B cell (primary cell): Measurements from ENCODE around the gene VPS26B. TPM values are rescaled to one million over a fixed set of nuclear protein-coding genes. Genes with fewer than 3 reads are reported as not detected.

Source experiments
- ATAC-seq: fragments of 200-7000 bp; cut with Tn5 transposase; one replicate; pipeline ENCODE4 v1.10.0; 2021; ENCODE audit warnings: low read depth, mild to moderate bottlenecking, moderate number of reproducible peaks, moderate library complexity
- CTCF ChIA-PET: fragments of 350-600 bp; sonication (Branson Sonifier 250); formaldehyde crosslinking; loops from one replicate; lab custom pipeline; 2021; ENCODE audit warnings: antibody characterized with exemption, inconsistent platforms; lab: Charles Lee
- POLR2A ChIA-PET: fragments of 350-600 bp; sonication (Branson Sonifier 250); formaldehyde crosslinking; loops from one replicate; lab custom pipeline; 2021; ENCODE audit warnings: antibody characterized with exemption; lab: Charles Lee
- DNase-seq: peaks from one replicate; pipeline ENCODE4 v3.0.0; 2013
- H2AFZ ChIP-seq: 2 replicates; pipeline ENCODE4 v1.6.1; 2012; ENCODE audit warnings: mild to moderate bottlenecking, low read depth, low read length; ENCODE audit not compliant: insufficient read depth, poor library complexity, severe bottlenecking
- H3K27ac ChIP-seq, 2 donors: 1 replicate in 1 of 2; 2 replicates in 1 of 2; pipeline ENCODE4 v1.5.1; 2012 to 2013; ENCODE audit warnings: low read length in 2 of 2, mild to moderate bottlenecking in 2 of 2, moderate library complexity in 1 of 2
- H3K27me3 ChIP-seq, 4 experiments: fragments of 200-600 bp in 1 of 4; sonication (generic) in 1 of 4; replicated peaks in 1 of 4; 1 replicate in 2 of 4; 2 replicates in 2 of 4; pipeline versions ENCODE4 v1.6.1 to v1.7.0; 2013 to 2016; ENCODE audit warnings: low read length in 3 of 4, mild to moderate bottlenecking in 2 of 4, mixed read lengths in 1 of 4, moderate library complexity in 1 of 4; ENCODE audit not compliant: insufficient read depth in 4 of 4, control insufficient read depth in 3 of 4; ENCODE audit errors: control extremely low read depth in 1 of 4
- H3K36me3 ChIP-seq, 2 experiments: replicated peaks in 1 of 2; 1 replicate in 1 of 2; 2 replicates in 1 of 2; pipeline versions ENCODE4 v1.6.1 to v1.7.1; 2013; ENCODE audit warnings: low read length in 1 of 2; ENCODE audit not compliant: insufficient read depth in 2 of 2, control insufficient read depth in 1 of 2; ENCODE audit errors: control extremely low read depth in 1 of 2, extremely low read depth in 1 of 2
- H3K4me1 ChIP-seq, 2 donors: fragments of 200-600 bp in 1 of 2; sonication (generic) in 1 of 2; 1 replicate in 1 of 2; 2 replicates in 1 of 2; pipeline versions ENCODE4 v1.5.1 to v1.6.1; 2013 to 2017; ENCODE audit warnings: low read length in 2 of 2; ENCODE audit not compliant: control insufficient read depth in 2 of 2, insufficient read depth in 2 of 2
- H3K4me2 ChIP-seq: replicated peaks from 2 replicates; pipeline ENCODE3; 2012; ENCODE audit warnings: mild to moderate bottlenecking, low read depth, low read length; ENCODE audit not compliant: poor library complexity, severe bottlenecking
- H3K4me3 ChIP-seq, 5 experiments: fragments of 200-600 bp in 1 of 5; sonication (generic) in 1 of 5; 1 replicate in 3 of 5; 2 replicates in 2 of 5; pipeline versions ENCODE4 v1.5.1 to v1.7.0; 2011 to 2016; ENCODE audit warnings: low read length in 4 of 5, mild to moderate bottlenecking in 4 of 5, low read depth in 2 of 5, control low read depth in 1 of 5, moderate library complexity in 1 of 5; ENCODE audit not compliant: insufficient read depth in 1 of 5; ENCODE audit errors: control extremely low read depth in 1 of 5, extremely low read depth in 1 of 5
- H3K79me2 ChIP-seq: fragments of 200-600 bp; sonication (generic); one replicate; pipeline ENCODE4 v1.6.0; 2016; ENCODE audit warnings: low read length; ENCODE audit not compliant: control insufficient read depth, insufficient read depth
- H3K9ac ChIP-seq: fragments of 200-600 bp; sonication (generic); 2 replicates; pipeline ENCODE4 v1.6.1; 2017; ENCODE audit warnings: mild to moderate bottlenecking, low read length, moderate library complexity
- H3K9me3 ChIP-seq, 3 donors: one replicate each; pipeline versions ENCODE4 v1.6.1 to v1.7.1; 2013; ENCODE audit warnings: low read length in 2 of 3; ENCODE audit not compliant: control insufficient read depth in 2 of 3, insufficient read depth in 1 of 3; ENCODE audit errors: control extremely low read depth in 1 of 3
- H4K20me1 ChIP-seq: 2 replicates; pipeline ENCODE4 v1.6.0; 2012; ENCODE audit warnings: mild to moderate bottlenecking, low read length; ENCODE audit not compliant: insufficient read depth, control insufficient read depth, poor library complexity, severe bottlenecking
- H3K27ac Mint-ChIP-seq: one replicate; pipeline ENCODE4 v1.8.0; 2021; ENCODE audit warnings: mixed read lengths
- H3K27me3 Mint-ChIP-seq: one replicate; pipeline ENCODE4 v1.8.0; 2021; ENCODE audit warnings: mixed read lengths
- H3K4me1 Mint-ChIP-seq: one replicate; pipeline ENCODE4 v1.8.0; 2021; ENCODE audit warnings: mixed read lengths
- H3K4me3 Mint-ChIP-seq: one replicate; pipeline ENCODE4 v1.8.0; 2021; ENCODE audit warnings: mixed read lengths
- H3K9me3 Mint-ChIP-seq: one replicate; pipeline ENCODE4 v1.8.0; 2022; ENCODE audit warnings: mixed read lengths; ENCODE audit not compliant: insufficient read depth
- CTCF ChIP-seq: fragments of 200-600 bp; IDR thresholded peaks from one replicate; pipeline ENCODE4 v1.8.0; 2022; ENCODE audit warnings: antibody characterized with exemption, mild to moderate bottlenecking
- EZH2 ChIP-seq: IDR thresholded peaks from 2 replicates; pipeline ENCODE4 v1.6.1; 2012; ENCODE audit warnings: borderline replicate concordance, low read depth, mild to moderate bottlenecking, moderate library complexity, low read length; ENCODE audit not compliant: insufficient read depth, poor library complexity, severe bottlenecking
- WGBS: methylation state at CpG from one replicate; pipeline ENCODE4 v1.1.5; 2013; ENCODE audit warnings: missing lambda C conversion rate; ENCODE audit not compliant: insufficient coverage; 5-methylcytosine and 5-hydroxymethylcytosine counted together
- intact Hi-C: fragments of 100-400 bp; cut with micrococcal nuclease; formaldehyde crosslinking; loops from one replicate; pipeline ENCODE4 v1.10.0; 2022
- polyA plus RNA-seq: library from polyadenylated mRNA; depleted of rRNA; stranded (reverse); fragments of >200 nt; gene quantifications from 2 replicates; pipeline ENCODE4 v1.2.3, GENCODE V29; 2012
- total RNA-seq, 2 donors: library from RNA; stranded (reverse); fragments of 120-200 nt in 1 of 2; gene quantifications; 1 replicate in 1 of 2; 2 replicates in 1 of 2; pipeline versions ENCODE4 v1.2.3 to v1.2.4, GENCODE V29; 2013 to 2022

Gene VPS26B
- total and polyA plus RNA-seq, 2 donors (not counting 1 experiment from before 2014, with no cell fraction given), result 14.7 to 38.5 TPM

GRCh38 chr11:134267966-134268365, 43.5 kb downstream of the VPS26B start:
- H3K9me3 Mint-ChIP-seq, result no peaks in the 10 kb centered on the region
- TF ChIP-seq CTCF (no peak), EZH2 (no peak)
- H3K4me3 Mint-ChIP-seq, result no peak overlapping the region
- no peak for ATAC-seq
- intact Hi-C loops, result no loop called here
- Histone ChIP-seq H2AFZ (no peak overlapping the region), H3K4me1 (peaks cover 0 to 7% of the 10 kb centered on the region in 2 donors), H3K27ac (no peak overlapping the region), H3K4me2 (no peak overlapping the region), H3K4me3 (no peak overlapping the region), H3K9me3 (no peaks in the 10 kb centered on the region), H3K79me2 (no peaks in the 10 kb centered on the region), H3K36me3 (peaks cover 0 to 9% of the 10 kb centered on the region in 2 experiments), H3K27me3 (peaks cover 0 to 20% (median 9%) of the 10 kb centered on the region in 4 experiments), H4K20me1 (no peaks in the 10 kb centered on the region), H3K9ac (no peak overlapping the region)
- ChIA-PET POLR2A (no interaction called here), CTCF (no interaction called here)
- H3K4me1 Mint-ChIP-seq, result peaks cover 2% of the 10 kb centered on the region
- no peak overlapping the region for H3K27ac Mint-ChIP-seq
- H3K27me3 Mint-ChIP-seq, result peaks cover 35% of the 10 kb centered on the region
- 93% methylated on average over 10 of the region's 11 CpGs for WGBS
- no peak for DNase-seq

GRCh38 chr11:134270250-134270714, 45.8 kb downstream of the VPS26B start:
- intact Hi-C loops, result no loop called here
- no peak for ATAC-seq

More at GRCh38 chr11:134270250-134270714, 45.8 kb downstream of the VPS26B start:
- Mint-ChIP-seq H3K4me1 (peaks cover 6% of the 10 kb centered on the region), H3K27me3 (peaks cover 50% of the 10 kb centered on the region), H3K9me3 (no peaks in the 10 kb centered on the region), H3K4me3 (no peak overlapping the region), H3K27ac (no peak overlapping the region)
- ChIA-PET CTCF (interaction anchor here (1.6 kb wide), 1 partner anchor 9 kb away, joined by 3 read pairs; no protein-coding TSS in a partner anchor), POLR2A (no interaction called here)
- Histone ChIP-seq H3K27me3 (peaks cover 1 to 35% (median 29%) of the 10 kb centered on the region in 4 experiments), H3K36me3 (no peaks in the 10 kb centered on the region), H3K9me3 (no peaks in the 10 kb centered on the region), H3K4me2 (no peak overlapping the region), H3K4me3 (no peak overlapping the region), H3K27ac (no peak overlapping the region), H4K20me1 (no peaks in the 10 kb centered on the region), H3K79me2 (no peaks in the 10 kb centered on the region), H3K4me1 (peaks cover under 1 to 11% of the 10 kb centered on the region in 2 donors), H2AFZ (no peak overlapping the region), H3K9ac (no peak overlapping the region)
- TF ChIP-seq EZH2 (no peak), CTCF (no peak)
- 36% methylated on average over 5 of the region's 5 CpGs for whole genome bisulfite sequencing
- DNase-seq, result no peak
